PC-9 (cell line): Measurements from ENCODE around the gene GALNT10. TPM values are rescaled to one million over a fixed set of nuclear protein-coding genes. Genes with fewer than 3 reads are reported as not detected.

Experiments used
- BruUV-seq: library from RNA; stranded (reverse); fragments of 400-500 nt; replicated peaks from 2 replicates; lab custom pipeline; 2021; lab: Mats Ljungman, UMichigan
- CTCF ChIA-PET: fragments of 300-600 bp; sonication (Branson Sonifier 250); formaldehyde crosslinking; loops from one replicate; lab custom pipeline; 2022; ENCODE audit warnings: antibody characterized with exemption; lab: Charles Lee
- POLR2A ChIA-PET: fragments of 300-600 bp; sonication (Branson Sonifier 250); formaldehyde crosslinking; loops from one replicate; lab custom pipeline; 2022; ENCODE audit warnings: antibody characterized with exemption; ENCODE audit not compliant: unreplicated experiment; lab: Charles Lee
- DNase-seq, 2 experiments: peaks; one replicate each; pipeline versions ENCODE4 v3.0.0 to v3.0.0-alpha.2; 2015 to 2022; ENCODE audit warnings: mixed read lengths in 1 of 2
- H2AFZ ChIP-seq: fragments of 200-600 bp; sonication (generic); 2 replicates; pipeline ENCODE4 v1.8.1; 2017; ENCODE audit warnings: antibody characterized with exemption
- H3F3A ChIP-seq: fragments of 200-600 bp; sonication (generic); 2 replicates; pipeline ENCODE4 v1.8.1; 2017; ENCODE audit warnings: antibody characterized with exemption, mild to moderate bottlenecking, low read depth; ENCODE audit not compliant: insufficient read depth
- H3K27ac ChIP-seq: fragments of 200-600 bp; sonication (generic); 2 replicates; pipeline ENCODE4 v1.6.1; 2016; ENCODE audit warnings: mixed run types
- H3K27me3 ChIP-seq: fragments of 200-600 bp; sonication (generic); 2 replicates; pipeline ENCODE4 v1.6.1; 2016; ENCODE audit warnings: low read depth, mixed run types; ENCODE audit not compliant: insufficient read depth
- H3K36me3 ChIP-seq: fragments of 200-600 bp; sonication (generic); 2 replicates; pipeline ENCODE4 v1.6.1; 2016; ENCODE audit warnings: low read depth, mixed run types
- H3K4me1 ChIP-seq: fragments of 200-600 bp; sonication (generic); replicated peaks from 2 replicates; pipeline ENCODE4 v1.6.1; 2016; ENCODE audit warnings: mixed run types; ENCODE audit not compliant: insufficient read depth
- H3K4me2 ChIP-seq: fragments of 200-600 bp; sonication (generic); 2 replicates; pipeline ENCODE4 v1.6.1; 2017; ENCODE audit warnings: mixed run types
- H3K4me3 ChIP-seq: fragments of 200-600 bp; sonication (generic); 2 replicates; pipeline ENCODE4 v1.6.1; 2016; ENCODE audit warnings: mixed run types
- H3K79me2 ChIP-seq: fragments of 200-600 bp; sonication (generic); 2 replicates; pipeline ENCODE4 v1.6.1; 2017; ENCODE audit warnings: low read depth, mixed run types
- H3K9me2 ChIP-seq: fragments of 200-600 bp; sonication (generic); 2 replicates; pipeline ENCODE4 v1.8.1; 2017; ENCODE audit warnings: mild to moderate bottlenecking; ENCODE audit not compliant: insufficient read depth
- H3K9me3 ChIP-seq: fragments of 200-600 bp; sonication (generic); 2 replicates; pipeline ENCODE4 v1.8.1; 2016; ENCODE audit warnings: low read depth; ENCODE audit not compliant: insufficient read depth
- H4K20me1 ChIP-seq: fragments of 200-600 bp; sonication (generic); 2 replicates; pipeline ENCODE4 v1.8.1; 2017; ENCODE audit not compliant: insufficient read depth
- CTCF ChIP-seq: fragments of 200-600 bp; sonication (generic); conservative IDR thresholded peaks from 2 replicates; pipeline ENCODE4 v1.6.1; 2017; ENCODE audit warnings: mixed run types, antibody characterized with exemption, mild to moderate bottlenecking, moderate library complexity
- EZH2 ChIP-seq: fragments of 200-600 bp; sonication (generic); IDR thresholded peaks from 2 replicates; pipeline ENCODE4 v1.8.0; 2017; ENCODE audit warnings: antibody characterized with exemption, low read depth
- intact Hi-C: fragments of 100-400 bp; cut with micrococcal nuclease; formaldehyde crosslinking; loops from one replicate; pipeline ENCODE4 v1.10.0; 2022; ENCODE audit not compliant: unreplicated experiment
- total RNA-seq: library from RNA; stranded (reverse); gene quantifications from 2 replicates; pipeline ENCODE4 v1.2.3, GENCODE V29; 2021

The GALNT10 gene
- total RNA-seq, 1 experiment from 2014 or later = 101 TPM

- H3K9me2 ChIP-seq = no peaks in the 10 kb centered on the region
- H3K4me3 ChIP-seq = no peak overlapping the region
- no peak overlapping the region for H2AFZ ChIP-seq
- peaks cover 6% of the 10 kb centered on the region; the same call in 1 of the 2 replicates for H3F3A ChIP-seq
- no peaks in the 10 kb centered on the region for H3K9me3 ChIP-seq
- no peak overlapping the region for H3K4me2 ChIP-seq
- CTCF ChIA-PET = interaction anchor here (0.6 kb wide), 1 partner anchor 247 kb away, joined by 3 read pairs; no protein-coding TSS in a partner anchor
- no peaks in the 10 kb centered on the region for H4K20me1 ChIP-seq
- H3K4me1 ChIP-seq = peaks cover 21% of the 10 kb centered on the region
- POLR2A ChIA-PET = interaction anchor here (0.5 kb wide), 1 partner anchor 132 kb away, joined by 3 read pairs; no protein-coding TSS in a partner anchor
- DNase-seq = no peak
- peaks cover 41% of the 10 kb centered on the region for H3K79me2 ChIP-seq
- no TSS peak for BruUV-seq
- 0 out of 2 replicates have a peak, but pooled peaks cover 20% of the 10 kb centered on the region for H3K36me3 ChIP-seq
- no peak for TF ChIP-seq EZH2
- no peak for TF ChIP-seq CTCF
- intact Hi-C loops = no loop called here
- no peaks in the 10 kb centered on the region for H3K27me3 ChIP-seq
- H3K27ac ChIP-seq = no peak overlapping the region
Observed at GRCh38 chr5:154316223-154316935, 125.8 kb downstream of the GALNT10 start.

GRCh38 chr5:154317916-154318315 is 127.4 kb downstream of the GALNT10 start:
- Histone ChIP-seq H3K4me1 (peaks cover 5% of the 10 kb centered on the region), H3K9me2 (no peaks in the 10 kb centered on the region), H3K27ac (no peak overlapping the region), H2AFZ (no peak overlapping the region), H3F3A (no peaks in the 10 kb centered on the region; the same call in 1 of the 2 replicates), H3K4me2 (no peak overlapping the region), H3K9me3 (no peaks in the 10 kb centered on the region), H3K79me2 (peaks cover 28% of the 10 kb centered on the region), H3K4me3 (no peak overlapping the region), H3K27me3 (no peaks in the 10 kb centered on the region), H3K36me3 (0 out of 2 replicates have a peak, but pooled peaks cover 14% of the 10 kb centered on the region), H4K20me1 (no peaks in the 10 kb centered on the region)
- DNase-seq = no peak
- intact Hi-C loops = no loop called here
- no TSS peak for BruUV-seq
- CTCF ChIA-PET = no interaction called here
- no peak for TF ChIP-seq EZH2
- TF ChIP-seq CTCF = no peak
- POLR2A ChIA-PET = no interaction called here

GRCh38 chr5:154318691-154319090 is 128.2 kb downstream of the GALNT10 start:
- Histone ChIP-seq H3K4me2 (no peak overlapping the region), H3K27ac (no peak overlapping the region), H3K9me2 (no peaks in the 10 kb centered on the region), H3K27me3 (no peaks in the 10 kb centered on the region), H3K36me3 (0 out of 2 replicates have a peak, but pooled peaks cover 14% of the 10 kb centered on the region), H4K20me1 (no peaks in the 10 kb centered on the region), H3F3A (no peaks in the 10 kb centered on the region; the same call in 1 of the 2 replicates), H2AFZ (no peak overlapping the region), H3K79me2 (peaks cover 20% of the 10 kb centered on the region), H3K9me3 (no peaks in the 10 kb centered on the region), H3K4me1 (no peaks in the 10 kb centered on the region), H3K4me3 (no peak overlapping the region)
- CTCF ChIA-PET = no interaction called here
- no peak for TF ChIP-seq CTCF
- no peak for TF ChIP-seq EZH2
- no peak for DNase-seq
- POLR2A ChIA-PET = no interaction called here
- intact Hi-C loops = no loop called here
- no TSS peak for BruUV-seq
